ENCODE results near the gene TECPR2.

The TECPR2 gene

DNA sequence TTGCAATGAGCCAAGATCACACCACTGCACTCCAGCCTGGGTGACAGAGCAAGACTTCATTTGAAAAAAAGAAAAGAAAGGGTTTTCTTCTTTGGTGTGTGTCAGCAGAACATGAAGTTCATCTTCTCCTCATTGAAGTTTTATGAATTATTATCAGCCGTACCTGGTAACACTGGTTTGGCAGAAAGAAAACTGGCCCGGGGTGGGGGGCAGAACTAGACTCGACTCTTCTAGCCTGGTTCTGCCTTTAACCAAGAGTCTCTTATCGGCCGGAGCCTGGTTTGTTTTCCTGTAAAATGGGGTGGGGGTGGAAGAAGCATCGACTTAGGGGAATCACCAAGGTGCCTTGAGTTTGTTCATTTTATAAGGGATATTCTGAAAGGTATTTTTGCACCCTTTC lies 64.1 kb downstream of the TECPR2 start:
- DNase-seq (ENCODE audit: low spot score) = no peak

DNA sequence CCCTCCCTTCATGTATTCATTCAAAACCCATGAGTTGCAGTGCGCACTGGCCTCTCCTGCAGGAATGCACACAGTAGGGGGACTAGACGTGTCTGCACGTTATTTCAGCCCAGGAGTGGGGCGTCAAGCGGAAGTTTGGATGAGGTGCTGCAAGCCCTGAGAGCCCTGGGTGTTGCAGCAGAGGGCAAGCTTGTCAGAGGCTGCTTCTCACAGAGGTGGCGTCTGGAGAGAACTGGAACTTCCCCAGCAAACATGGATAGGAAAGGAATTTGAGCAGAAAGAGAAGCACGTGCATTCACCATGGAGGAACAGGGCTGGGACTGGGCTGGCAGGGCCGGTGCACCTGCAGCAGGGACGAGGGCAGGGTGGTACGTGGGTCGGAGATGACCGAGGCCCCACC lies 64.9 kb downstream of the TECPR2 start:
- DNase-seq (ENCODE audit: low spot score) = no peak

DNA sequence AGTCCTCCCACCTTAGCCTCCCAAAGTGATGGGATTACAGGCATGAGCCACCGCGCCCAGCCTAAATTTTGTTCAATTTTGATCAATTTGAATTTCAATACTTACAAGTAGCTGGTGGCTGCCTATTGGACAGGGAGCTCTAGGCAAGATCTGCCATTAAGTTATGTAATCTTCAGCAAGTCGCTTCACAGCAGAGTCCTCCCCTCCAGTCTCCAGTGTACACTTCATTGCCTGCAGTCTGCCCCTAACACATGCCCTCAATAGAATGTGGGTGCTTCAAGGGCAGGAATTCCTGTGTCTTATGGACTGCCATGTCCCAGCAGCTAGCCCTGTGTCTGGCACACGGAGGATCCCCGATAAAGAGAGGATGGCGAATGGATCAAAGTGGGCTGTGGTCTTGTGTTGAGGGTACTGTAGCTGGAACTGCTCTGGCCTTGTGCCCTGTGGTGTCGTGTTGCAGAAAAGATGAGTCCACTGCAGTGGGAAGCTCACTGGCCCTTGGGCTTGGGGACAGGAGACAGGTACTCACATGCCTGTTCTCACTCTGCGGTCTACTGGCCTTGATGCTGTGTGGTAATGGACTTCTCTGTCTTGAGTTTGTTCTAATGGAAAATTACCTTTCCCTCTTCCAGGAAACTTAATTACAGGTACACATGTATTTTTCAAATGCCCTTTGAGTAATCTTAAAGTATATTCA lies 67.6 kb downstream of the TECPR2 start:
- DNase-seq (ENCODE audit: low spot score) = no peak

DNA sequence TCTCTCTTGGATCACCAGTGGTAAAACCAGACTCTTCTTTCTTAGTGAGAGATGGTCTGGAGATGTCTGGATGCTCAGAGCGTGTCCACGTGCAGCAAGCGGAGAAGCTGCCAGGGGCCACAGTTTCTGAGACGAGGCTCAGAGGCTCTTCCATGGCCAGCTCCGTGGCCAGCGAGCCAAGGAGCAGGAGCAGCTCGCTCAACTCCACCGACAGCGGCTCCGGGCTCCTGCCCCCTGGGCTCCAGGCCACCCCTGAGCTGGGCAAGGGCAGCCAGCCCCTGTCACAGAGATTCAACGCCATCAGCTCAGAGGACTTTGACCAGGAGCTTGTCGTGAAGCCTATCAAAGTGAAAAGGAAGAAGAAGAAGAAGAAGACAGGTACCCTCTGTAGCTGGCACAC lies 69.0 kb downstream of the TECPR2 start:
- no peak for DNase-seq (ENCODE audit: low spot score)

DNA sequence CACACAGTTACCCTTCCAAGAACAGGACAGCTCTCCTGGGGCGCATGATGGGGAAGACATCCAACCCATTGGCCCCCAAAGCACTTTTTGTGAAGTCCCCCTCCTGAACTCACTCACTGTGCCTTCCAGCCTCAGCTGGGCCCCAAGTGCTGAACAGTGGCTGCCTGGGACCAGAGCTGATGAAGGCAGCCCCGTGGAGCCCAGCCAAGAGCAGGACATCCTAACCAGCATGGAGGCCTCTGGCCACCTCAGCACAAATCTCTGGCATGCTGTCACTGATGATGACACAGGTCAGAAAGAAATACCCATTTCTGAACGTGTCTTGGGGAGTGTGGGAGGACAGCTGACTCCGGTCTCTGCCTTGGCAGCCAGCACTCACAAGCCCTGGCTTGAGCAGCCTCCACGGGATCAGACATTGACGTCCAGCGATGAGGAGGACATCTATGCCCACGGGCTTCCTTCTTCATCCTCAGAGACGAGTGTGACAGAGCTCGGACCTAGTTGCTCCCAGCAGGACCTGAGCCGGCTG lies 72.0 kb downstream of the TECPR2 start:
- DNase-seq (ENCODE audit: low spot score) = no peak

DNA sequence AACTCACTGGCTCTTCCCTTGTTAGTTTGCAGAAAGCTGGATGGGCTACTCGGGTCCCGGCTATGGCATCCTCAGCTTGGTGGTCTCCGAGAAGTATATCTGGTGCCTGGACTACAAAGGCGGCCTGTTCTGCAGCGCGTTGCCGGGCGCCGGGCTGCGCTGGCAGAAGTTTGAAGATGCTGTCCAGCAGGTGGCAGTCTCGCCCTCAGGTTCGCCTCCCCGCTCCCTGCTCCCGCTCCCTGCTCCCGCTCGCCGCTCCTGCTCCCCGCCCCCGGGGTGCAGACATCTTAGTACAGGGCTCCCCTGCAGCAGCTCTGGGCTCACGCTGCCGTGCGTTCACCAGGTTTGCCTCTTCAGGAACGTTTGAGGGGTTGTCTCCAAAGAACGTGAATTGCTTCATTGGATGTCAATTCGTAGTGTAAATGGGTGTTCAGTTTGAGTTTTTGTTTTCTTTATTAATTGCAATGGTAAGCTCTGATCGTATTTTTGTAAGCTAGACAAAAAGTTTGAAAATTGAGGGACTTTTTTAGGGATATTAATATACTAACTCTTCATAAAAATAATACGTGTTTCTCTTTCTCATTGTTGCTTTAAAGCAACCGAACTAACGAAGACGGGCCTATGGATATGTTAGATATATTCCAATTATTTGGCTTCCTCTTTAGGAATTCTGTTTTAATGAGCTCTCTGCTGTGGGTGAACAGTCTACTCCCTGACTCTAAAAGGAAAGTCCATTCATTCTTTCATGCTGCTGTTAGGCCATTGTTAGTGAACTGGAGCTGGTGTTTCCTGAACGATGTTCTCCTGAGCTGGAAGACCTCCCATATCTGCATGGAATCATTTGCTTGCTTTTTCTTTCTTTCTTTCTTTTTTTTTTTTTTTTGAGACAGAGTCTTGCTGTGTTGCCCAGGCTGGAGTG lies 75.5 kb downstream of the TECPR2 start:
- DNase-seq (ENCODE audit: low spot score) = peak; percentile 88

DNA sequence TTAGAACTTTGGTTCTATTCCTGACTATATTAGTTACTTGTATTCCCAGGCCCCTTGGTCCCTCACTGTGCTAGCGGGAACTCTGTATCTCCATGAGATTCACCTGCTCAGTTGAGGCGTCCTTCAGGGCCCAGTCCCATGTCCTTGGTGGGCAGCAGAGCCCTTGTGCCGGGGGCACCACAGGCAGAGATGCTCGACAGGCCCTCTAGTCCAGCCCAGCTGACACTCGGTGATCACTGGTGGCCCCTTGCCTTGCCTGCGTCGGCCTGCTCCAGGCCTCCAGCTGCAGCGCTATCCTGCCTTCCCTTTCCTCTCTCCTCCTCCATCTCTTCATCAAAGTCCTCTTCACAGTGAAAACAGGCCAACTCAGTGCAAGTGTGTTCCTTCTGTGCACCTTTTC lies 76.8 kb downstream of the TECPR2 start:
- no peak for DNase-seq (ENCODE audit: low spot score)

DNA sequence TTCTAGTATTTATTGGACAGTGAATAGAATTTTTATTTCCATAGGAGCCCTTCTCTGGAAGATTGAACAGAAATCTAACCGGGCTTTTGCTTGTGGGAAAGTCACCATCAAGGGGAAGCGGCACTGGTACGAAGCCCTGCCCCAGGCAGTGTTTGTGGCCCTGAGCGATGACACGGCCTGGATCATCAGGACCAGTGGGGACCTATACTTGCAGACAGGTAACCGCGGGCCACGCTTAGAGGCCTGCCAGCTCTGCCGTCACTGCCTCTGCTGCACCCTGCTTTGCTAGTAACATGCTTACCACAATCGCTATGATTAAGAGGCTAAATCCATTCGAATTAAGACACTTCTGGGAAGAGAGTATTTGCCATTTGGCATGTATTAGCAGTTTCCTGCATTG lies 77.7 kb downstream of the TECPR2 start:
- DNase-seq (ENCODE audit: low spot score) = no peak

DNA sequence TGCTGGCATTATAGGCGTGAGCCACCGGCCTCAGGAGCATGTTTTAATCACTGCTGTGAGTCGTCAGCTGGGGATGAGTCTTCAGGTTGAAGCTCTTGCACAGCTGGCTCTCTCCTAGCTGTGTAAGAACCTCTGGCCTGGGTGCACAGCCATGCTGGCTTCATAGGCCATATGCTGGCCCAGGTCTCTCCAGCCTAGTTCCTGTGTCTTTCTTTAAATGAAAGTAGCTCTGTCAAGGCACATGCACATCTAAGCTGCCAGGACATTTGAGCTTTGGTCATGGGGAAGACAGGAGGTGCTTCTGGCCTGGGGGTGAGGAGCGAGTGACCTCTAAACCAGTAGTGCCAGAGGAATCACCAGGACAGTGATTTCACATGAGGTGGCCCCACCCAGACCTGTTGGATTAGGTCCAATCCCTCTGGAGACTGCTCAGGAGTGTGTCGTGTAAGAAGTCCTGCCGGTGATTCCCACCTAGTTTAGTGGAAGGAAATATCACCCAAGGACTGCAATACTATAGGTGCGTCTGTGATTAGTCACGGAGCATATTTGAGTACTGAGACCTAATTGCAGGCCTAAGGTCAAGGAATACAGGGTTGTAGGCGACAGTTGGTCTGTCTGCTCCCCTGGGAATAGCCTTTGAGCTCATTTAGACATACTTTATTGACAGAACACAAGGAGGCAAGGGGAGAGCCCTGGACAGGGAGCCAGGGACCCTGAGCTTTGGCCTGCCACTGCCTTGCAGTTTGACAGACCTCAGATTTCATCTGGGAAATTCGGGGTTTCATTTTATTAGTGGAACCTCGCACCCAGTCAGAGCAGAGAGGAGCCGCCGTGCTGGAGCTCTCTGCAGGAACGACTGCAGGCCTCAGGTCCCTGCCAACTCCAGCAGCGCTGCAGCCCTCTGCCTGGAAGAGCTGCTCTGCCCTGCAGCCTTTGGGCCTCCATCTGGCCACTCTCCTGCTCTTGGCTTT lies 79.8 kb downstream of the TECPR2 start:
- DNase-seq (ENCODE audit: low spot score) = no peak

DNA sequence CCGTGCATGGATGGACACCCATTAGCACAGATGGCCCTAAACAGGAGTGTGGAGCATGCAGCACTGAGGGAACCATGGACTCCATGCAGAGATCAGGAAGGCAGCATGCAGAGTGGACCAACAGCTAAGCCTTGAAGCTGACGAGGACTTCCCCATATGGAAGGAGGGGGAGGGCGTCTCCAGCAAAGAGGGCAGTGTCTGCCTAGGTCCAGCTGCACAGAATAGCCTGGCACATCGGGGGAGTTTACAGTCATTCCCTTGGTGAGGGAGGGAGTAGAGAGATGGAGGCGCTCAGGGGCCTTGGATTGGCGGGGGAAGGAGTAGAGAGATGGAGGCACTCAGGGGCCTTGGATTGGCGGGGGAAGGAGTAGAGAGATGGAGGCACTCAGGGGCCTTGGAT lies 82.3 kb downstream of the TECPR2 start:
- DNase-seq (ENCODE audit: low spot score) = no peak

DNA sequence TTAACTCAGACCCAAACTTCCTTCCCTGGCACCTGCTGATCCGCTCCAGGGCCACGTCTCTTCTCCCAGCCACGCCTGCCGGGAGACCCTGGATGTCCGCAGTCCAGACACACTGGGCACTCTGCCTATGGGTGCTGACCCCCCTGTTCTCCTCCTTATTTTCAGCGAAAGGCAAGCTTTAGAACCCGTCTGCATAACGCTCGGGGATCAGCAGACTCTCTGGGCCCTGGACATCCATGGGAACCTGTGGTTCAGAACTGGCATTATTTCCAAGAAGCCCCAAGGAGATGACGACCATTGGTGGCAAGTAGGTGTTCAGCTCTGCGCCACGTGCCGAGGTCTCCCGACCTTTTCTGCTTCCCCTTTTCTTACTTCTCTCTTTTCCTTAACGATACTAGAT lies 82.9 kb downstream of the TECPR2 start:
- no peak for DNase-seq (ENCODE audit: low spot score)

DNA sequence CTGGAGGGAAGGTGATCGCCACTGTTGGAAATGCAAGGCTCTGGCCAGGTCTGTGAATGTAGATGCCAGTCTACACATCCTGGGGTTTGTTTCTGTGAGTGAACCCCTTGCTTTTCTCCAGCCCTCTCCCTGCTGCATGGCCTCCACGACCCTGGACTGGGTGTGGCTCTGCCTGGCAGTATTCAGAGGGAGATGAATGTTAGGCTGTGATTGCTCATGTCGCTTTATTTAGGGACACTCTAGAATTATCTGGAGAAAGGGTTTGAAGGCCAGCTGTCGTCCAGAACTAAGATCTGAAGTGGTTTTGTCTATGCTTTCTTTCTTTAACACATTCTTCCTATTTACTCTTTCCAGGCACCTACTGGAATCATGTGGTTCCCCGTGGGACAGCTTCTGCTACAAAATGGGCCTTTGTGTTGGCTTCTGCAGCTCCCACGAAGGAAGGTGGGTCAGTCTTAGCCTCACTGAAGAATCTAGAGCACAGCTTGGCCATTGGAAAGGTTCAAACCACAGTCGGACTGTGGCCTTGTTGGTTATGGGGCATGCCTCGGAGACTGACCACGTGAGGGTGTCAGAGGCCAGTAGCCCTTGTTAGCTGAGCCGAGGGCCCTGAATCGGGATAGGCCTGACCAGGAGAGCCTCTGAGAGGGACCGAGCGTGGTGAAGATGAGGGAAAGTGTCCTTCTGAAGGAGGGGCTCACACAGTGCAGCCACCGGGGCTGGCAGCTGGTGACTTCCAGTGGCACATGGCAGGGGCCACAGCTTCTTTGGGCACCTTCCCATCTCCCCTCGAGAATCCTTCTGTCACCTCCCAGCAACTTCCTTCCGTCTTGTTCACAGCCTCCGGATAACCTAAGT lies 87.7 kb downstream of the TECPR2 start:
- DNase-seq (ENCODE audit: low spot score) = no peak

DNA sequence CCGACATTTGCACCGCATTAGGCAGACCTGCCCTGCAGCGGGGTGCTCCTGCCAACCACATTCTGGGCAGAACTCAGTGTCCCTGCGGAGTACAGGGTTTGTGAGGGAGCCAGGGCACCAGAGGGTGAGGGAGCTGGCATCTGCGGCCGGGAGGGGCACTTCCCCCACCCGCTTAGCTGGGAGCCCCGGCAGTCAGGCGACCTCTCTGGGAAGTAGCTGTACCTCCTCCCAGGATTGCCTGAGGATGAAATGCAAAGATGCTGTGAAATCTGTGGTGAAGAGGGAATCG lies 88.3 kb downstream of the TECPR2 start:
- no peak for DNase-seq (ENCODE audit: low spot score)

DNA sequence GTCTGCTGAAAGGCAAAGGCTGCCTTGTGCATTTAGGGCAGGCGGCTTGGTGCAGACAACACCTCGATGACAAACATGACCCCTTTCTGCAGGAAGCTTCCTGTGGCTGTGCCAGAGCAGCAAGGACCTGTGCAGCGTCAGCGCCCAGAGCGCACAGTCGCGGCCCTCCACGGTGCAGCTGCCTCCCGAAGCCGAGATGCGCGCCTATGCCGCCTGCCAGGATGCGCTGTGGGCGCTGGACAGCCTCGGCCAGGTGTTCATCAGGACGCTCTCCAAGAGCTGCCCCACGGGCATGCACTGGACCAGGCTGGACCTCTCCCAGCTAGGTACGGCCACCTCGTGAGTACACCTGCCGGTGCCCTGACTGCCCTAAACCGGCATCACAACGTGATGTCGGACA lies 89.6 kb downstream of the TECPR2 start:
- no peak for DNase-seq (ENCODE audit: low spot score)

DNA sequence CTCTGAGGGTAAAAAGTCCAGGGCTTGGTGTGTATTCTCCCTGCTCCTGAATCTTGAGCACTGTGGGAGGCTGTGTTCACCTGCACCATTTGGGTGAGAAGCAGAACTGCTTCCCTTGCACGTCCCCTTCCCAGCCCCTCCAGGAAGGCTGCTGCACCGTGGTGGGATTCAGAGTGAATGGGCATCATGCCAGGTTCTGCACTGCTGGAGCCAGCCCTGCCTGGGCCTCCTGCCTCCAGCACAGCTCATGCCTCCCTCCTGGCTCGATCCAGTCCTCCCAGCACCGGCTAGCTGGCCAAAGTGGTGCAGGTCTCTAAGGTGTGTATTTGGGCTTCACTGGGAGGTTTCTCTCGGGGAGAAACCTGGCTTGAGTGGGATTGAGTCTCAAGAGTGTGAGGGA lies 92.0 kb downstream of the TECPR2 start:
- no peak for DNase-seq (ENCODE audit: low spot score)

DNA sequence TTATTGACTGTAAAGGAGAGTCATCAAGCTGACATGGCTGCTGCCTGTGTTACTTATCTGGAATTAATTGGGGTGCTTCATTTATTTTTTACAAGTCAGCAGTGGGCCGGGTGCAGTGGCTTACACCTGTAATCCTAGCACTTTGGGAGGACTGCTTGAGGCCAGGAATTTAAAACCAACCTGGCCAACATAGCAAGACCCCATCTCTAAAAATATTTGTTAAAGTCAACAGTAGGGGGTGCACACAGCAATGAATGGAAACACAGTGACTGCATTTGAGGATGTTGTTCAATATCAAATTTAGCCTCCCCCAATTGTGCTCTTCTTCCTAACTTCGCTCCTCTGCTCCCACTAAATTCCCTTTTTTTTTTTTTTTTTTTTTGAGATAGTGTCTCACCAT lies 94.8 kb downstream of the TECPR2 start:
- DNase-seq (ENCODE audit: low spot score) = no peak

DNA sequence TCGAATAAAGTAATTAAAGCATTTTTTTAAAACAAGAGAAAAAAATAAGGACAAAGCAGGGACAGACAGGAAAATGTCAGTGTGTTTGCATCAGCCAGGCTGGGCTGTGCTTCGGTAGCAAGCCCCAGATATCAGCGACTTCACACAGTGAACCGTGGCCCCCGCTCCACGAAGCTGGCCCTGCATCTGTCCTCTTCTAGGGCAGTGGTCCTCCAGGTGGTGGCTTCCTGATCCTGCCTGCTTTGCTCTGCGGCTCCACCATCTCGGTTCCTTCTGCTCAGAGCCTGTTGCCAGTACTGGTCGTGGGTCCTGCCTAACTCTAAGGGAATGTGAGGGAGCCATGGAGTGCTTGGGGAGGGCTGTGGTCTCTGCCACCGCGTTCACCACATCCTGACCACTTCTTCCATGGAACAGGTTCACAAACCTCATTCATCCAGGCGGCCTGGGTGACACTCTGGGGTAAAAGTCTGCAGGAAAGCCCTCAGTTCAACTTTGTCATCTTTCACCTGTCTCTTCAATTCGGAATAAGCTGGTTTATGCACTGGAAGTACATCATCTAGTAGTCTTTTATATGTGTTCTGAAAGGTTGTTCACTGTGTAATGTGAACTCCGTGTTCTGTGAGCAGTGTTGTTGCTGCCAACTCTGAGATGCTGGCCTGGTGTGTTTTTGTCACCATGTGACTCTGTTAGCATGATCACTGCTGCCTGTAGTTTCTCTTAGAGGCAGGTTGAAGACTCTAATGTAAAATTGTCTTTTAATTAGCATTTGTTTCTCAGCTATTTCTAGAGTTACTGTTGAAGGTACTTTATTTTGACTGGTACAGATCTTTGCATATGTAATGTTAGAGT lies 99.0 kb downstream of the TECPR2 start:
- no peak for DNase-seq (ENCODE audit: low spot score)

DNA sequence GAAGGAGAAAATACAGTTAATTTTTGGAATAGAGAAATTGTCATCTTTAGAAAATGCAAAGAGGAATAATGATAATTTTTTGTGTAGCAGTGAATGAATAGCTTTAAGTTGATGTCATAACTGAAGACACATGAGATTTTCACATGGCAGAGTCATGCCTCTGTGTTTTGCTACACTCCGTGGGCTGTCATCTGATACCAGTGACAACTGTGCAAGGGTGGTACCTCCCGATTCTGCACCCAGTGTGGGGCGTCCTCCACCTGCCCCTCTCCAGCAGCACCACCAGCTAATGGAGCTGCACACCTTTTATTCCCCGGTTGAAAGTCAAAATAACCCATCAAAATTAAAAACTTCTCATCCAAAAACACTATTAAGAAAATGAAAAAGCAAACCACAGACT lies 99.7 kb downstream of the TECPR2 start:
- DNase-seq (ENCODE audit: low spot score) = no peak

DNA sequence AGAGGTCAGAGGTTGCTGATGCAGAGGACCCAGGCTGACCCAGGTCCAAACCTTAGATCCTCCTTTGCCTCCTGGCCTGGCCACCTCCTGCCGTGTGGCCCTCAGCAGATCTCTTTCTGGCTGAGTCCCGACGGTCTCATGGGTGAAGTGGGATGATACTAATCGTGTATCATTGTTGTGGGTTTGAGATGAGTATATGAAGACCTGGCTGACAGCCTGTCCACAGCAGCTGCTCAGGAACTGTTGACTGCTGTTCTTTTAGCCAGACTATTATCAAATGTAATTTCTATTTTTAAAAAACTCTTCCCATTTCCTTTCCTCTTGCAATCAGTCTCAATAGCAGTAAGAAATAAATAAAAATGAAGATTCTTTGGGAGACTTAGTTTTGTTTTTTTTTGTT lies 101.3 kb downstream of the TECPR2 start:
- no peak for DNase-seq (ENCODE audit: low spot score)

DNA sequence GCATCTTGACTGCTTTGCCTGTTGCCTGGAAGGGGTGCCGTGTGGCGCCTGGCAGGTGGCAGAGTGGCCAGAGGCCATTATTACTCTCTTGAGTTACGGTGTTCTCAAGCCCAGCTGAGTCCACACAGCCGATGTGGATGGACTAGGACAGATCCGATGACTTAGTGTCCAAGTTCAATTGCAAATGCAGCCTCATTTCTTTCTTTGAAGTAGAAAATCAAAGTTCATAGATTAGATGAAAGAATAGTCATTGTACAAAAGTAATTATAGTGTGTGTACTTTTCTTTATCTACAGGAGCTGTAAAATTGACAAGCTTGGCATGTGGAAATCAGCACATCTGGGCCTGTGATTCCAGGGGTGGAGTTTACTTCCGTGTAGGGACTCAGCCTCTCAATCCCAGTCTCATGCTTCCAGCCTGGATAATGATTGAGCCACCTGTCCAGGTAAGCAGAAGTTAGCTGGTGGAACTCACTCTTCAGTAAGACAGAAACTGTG lies 102.2 kb downstream of the TECPR2 start:
- no peak for DNase-seq (ENCODE audit: low spot score)
